NB4 (cell line): ENCODE results near the gene JAG2.
A peak's percentile ranks its signal among the peaks of the same experiment; 100 is the strongest.

ENCODE experiments used
- DNase-seq: peaks from one replicate; pipeline ENCODE4 v3.0.0; 2010; ENCODE audit warnings: low read depth
- H3K4me3 ChIP-seq: one replicate; pipeline ENCODE4 v1.5.1; 2011; ENCODE audit warnings: mild to moderate bottlenecking, low read depth, low read length, moderate library complexity
- CTCF ChIP-seq: IDR thresholded peaks from one replicate; pipeline ENCODE4 v1.5.1; 2012; ENCODE audit warnings: low read depth, low read length
- MAX ChIP-seq: IDR thresholded peaks from 2 replicates; pipeline ENCODE4 v1.6.1; 2011; ENCODE audit warnings: low read depth, low read length
- MYC ChIP-seq: IDR thresholded peaks from 2 replicates; pipeline ENCODE4 v1.6.1; 2011; ENCODE audit warnings: low read depth, low read length
- POLR2A ChIP-seq: IDR thresholded peaks from 2 replicates; pipeline ENCODE4 v1.6.1; 2011; ENCODE audit warnings: mild to moderate bottlenecking; ENCODE audit not compliant: insufficient read length; ENCODE audit errors: extremely low read depth

The JAG2 gene

GRCh38 chr14:105204931-105205672 is 36.5 kb upstream of the JAG2 start:
- H3K4me3 ChIP-seq = no peak overlapping the region
- DNase-seq = no peak
- no peak for TF ChIP-seq MYC
- no peak for TF ChIP-seq CTCF
- no peak for TF ChIP-seq MAX
- TF ChIP-seq POLR2A = no peak

GRCh38 chr14:105204206-105204930 is 35.8 kb upstream of the JAG2 start:
- no peak for DNase-seq
- no peak overlapping the region for H3K4me3 ChIP-seq
- TF ChIP-seq MYC = no peak
- TF ChIP-seq POLR2A = no peak
- TF ChIP-seq CTCF = no peak
- TF ChIP-seq MAX = no peak

GRCh38 chr14:105203701-105204100 is 35.1 kb upstream of the JAG2 start:
- H3K4me3 ChIP-seq = no peak overlapping the region
- TF ChIP-seq CTCF (no peak), MYC (no peak), POLR2A (no peak), MAX (no peak)
- DNase-seq = no peak

- TF ChIP-seq MYC = no peak
- TF ChIP-seq POLR2A = no peak
- peak; percentile 80 for TF ChIP-seq CTCF
- no peak for TF ChIP-seq MAX
- H3K4me3 ChIP-seq = no peak overlapping the region
- peak; percentile 60 for DNase-seq
Measured at GRCh38 chr14:105203057-105203531, 34.5 kb upstream of the JAG2 start.

GRCh38 chr14:105201925-105202513 is 33.4 kb upstream of the JAG2 start:
- H3K4me3 ChIP-seq = no peak overlapping the region
- TF ChIP-seq MYC = 0 out of 2 replicates have a peak, but pooled peaks have one; percentile 38
- TF ChIP-seq POLR2A = peak; percentile 10
- TF ChIP-seq MAX = peak; percentile 31; the same call in 1 of the 2 replicates
- no peak for TF ChIP-seq CTCF

More at GRCh38 chr14:105201925-105202513, 33.4 kb upstream of the JAG2 start:
- peak; percentile 93 for DNase-seq
